ENCODE measurements around the gene PPIF. TPM values are rescaled to one million over a fixed set of nuclear protein-coding genes. Genes with fewer than 3 reads are reported as not detected.

The PPIF gene
- total RNA-seq, 1 donor from 2014 or later: 29.7 TPM

DNA sequence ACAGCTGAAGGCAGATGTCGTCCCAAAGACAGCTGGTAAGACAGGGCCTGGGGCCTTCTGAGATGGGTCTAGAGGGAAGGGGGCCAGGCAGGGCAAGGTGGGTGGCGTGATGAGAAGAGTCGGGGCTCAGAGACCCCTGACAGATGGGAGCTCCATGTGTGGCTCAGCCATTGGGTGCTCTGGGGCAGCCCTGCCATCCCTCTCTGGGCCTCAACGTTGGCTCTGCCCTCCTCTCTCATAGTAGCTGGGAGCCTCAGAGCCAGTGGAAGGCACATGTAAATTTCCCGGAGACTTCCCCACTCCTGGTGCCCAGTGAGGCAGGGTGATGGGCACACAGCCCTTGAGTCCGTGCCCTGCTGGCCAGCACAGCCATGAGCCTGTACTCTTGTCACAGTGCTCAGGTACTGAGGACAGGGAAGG lies 1.8 kb downstream of the PPIF start:
- no peak for DNase-seq

DNA sequence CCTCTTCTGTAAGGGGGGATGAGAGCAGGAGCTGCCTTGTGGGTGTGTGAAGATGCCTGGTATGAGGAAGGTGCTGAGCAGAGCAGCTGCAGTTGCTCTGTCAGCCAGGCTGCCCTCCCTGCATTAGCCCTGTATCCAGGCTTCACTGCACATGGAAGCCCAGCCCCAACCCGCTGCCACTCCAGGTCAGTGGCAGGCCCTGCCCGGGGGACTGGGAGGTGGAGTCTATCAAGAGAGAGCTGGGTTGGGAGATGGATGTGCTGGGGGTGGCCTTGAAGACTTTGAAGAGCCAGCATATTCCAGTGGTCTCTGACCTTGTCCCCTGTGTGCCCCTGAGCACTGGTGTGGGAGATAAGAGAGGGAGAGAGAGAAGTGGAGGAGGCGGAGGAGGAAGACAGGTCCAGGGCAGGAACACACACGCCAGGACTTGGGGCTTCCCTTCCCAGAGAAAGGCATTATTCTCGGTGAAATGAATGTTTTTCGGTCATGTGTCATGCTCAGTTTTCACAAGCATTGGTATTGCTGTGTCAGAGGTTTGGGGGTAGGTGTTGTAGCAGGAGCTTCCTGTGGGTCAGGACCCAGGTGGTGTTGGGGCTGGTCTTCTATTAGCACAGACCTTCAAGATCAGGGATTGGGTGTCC lies 2.6 kb downstream of the PPIF start:
- no peak for DNase-seq

DNA sequence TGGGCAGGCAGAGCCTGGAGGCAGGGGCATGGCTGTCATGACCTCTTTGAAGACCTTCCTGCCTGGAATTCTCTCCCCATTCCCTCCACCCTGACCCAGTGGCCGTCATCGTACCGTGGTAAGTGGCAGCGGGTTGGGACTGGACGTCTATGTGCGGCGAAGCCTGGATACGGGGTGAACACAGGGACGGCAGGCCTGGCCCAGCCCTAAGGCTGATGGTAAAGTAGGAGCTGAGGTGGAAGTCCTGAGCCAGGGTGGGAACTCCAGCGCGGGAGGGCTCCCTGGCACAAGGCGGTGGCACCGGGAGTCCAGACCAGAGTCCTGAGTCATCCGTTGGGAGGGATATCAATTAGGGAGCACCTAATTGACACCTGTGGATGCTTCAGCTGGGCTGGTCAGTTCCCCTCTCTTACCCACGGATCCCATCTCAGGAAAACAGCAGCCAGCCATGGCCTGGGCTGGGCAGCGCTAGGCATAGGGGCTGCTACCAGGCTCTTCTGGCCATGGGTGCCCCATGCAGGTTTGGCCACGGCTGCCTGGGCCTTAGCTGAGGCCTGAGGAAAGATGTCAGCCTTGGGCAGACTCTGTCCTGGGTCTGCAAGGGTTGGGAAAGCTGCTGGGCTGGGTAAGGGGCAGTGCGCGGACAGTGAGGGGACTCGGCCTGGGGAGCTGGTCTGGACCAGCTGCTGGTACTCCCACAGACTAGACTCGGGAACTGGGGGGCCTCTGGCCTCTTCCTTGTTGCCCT lies 3.3 kb downstream of the PPIF start:
- DNase-seq: no peak

DNA sequence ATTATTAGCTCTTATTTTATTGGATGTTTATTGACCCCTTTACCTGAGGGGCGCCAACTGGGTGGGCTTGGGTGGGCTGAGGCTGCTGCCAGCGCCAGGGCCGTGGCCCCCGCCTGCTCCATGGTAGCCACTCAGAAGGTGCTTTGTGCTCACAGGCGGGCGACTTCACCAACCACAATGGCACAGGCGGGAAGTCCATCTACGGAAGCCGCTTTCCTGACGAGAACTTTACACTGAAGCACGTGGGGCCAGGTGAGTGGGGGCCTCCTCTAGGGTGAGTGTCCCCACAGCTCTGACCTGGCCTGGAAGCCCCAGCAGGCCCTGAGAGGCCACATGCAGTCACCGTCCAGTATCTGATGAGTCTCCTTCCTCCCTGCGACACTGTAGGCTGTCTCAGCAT lies 4.1 kb downstream of the PPIF start:
- DNase-seq: no peak

DNA sequence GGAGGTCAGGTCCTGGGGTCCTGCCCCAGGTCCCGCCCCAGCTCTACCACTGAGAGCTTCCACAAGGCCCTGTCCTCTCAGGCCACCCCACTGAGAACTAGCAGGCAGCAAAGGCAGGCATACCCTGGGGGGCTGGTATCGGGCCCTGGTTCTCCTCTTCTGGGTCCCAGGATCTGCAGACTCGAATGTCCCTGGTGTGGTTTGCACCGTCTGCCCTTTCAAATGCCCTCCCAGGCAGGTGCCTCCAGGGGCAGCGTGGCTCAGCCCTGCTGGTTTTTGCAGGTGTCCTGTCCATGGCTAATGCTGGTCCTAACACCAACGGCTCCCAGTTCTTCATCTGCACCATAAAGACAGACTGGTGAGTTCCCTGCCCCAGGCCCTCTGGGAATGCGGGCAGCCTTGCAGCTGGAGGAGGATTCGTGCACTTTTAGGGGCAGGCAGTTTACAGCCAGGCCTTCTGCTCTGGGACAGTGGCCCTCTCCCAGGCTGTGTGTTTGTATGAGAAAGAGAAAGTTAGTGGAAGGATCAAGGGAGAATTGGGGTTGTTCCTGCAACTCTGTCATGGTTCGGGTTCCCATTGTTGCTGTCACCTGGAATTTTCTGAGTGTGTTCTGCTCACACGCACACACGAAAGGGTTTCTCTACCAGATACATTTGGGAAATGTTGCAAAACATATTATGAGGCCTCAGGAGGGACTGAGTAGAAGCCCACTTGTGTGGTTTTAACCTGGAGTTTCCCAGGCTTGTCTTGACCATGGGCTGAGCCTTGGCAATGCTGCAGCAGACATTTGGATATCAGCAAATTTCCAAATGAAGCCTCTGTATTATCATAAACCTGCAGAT lies 5.0 kb downstream of the PPIF start:
- DNase-seq: no peak

DNA sequence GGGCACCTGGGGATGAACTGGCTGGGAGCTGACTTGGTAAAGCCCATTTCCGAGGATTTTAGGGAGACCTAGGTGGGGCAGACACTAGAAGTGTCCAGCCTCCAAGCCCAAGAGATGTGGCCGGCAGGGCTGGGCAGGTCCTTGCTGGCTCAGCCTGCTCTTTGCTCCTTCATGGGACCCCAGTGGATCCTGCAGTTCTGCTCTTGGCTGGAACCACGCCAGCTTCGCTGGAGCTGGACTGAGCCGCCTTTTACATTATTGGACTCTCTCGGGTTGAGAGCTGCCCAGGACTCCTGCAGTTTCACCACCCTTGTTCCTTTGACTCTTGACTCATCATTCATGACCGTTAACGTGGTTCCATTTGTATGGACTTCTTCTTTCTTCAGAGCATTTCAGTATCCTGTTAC lies 5.7 kb downstream of the PPIF start:
- no peak for DNase-seq

DNA sequence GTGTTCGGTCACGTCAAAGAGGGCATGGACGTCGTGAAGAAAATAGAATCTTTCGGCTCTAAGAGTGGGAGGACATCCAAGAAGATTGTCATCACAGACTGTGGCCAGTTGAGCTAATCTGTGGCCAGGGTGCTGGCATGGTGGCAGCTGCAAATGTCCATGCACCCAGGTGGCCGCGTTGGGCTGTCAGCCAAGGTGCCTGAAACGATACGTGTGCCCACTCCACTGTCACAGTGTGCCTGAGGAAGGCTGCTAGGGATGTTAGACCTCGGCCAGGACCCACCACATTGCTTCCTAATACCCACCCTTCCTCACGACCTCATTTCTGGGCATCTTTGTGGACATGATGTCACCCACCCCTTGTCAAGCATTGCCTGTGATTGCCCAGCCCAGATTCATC lies 6.5 kb downstream of the PPIF start:
- DNase-seq: no peak

DNA sequence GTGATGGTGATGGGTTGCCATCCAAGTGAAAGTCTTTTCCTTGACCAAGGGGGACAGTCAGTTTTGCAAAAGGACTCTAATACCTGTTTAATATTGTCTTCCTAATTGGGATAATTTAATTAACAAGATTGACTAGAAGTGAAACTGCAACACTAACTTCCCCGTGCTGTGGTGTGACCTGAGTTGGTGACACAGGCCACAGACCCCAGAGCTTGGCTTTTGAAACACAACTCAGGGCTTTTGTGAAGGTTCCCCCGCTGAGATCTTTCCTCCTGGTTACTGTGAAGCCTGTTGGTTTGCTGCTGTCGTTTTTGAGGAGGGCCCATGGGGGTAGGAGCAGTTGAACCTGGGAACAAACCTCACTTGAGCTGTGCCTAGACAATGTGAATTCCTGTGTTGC lies 6.9 kb downstream of the PPIF start:
- DNase-seq: no peak

DNA sequence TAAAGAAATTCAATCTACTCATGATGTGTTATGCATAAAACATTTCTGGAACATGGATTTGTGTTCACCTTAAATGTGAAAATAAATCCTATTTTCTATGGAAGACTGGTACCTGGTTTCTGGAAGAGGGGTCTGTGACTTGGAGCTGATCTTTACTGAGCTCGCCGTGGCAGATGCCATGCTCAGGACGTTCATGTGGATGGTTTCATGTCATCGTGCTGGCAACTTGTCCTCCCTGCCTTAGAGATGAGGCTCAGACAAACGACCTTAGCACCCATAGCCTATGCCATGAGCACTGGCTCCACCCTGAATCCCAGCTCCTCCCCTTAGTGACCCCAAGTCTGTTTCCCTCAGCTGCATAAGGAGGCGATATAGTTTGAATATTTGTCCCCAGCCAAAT lies 7.3 kb downstream of the PPIF start:
- no peak for DNase-seq

DNA sequence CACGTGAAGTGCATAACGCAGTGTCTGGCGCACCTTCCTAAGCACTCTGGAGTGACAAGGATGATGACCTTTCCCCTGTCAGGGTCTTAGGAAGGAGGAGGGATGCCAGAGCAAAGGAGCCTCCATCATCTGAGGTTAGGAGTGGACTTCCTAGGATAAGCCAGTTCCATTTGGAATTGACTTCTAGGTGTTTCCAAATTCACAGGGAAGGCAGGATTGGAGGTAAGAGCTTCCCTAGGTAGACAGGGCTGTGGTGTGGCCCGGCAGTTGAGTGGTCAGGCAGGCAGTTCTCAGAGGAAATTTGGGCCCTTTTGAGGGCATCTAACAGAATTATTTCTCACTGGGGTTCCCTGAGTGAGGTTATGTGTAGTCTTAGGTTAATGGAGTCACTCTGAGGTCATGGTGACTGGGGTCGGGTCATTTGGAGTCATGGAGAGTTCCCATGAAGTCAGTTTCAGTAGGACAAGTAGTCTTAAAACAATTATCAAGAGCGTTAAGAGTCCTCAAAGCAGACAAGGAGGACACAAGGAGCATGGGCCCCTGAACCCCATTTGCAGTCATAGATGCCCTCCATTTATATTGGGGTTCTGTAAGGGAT lies 8.2 kb downstream of the PPIF start:
- no peak for DNase-seq

DNA sequence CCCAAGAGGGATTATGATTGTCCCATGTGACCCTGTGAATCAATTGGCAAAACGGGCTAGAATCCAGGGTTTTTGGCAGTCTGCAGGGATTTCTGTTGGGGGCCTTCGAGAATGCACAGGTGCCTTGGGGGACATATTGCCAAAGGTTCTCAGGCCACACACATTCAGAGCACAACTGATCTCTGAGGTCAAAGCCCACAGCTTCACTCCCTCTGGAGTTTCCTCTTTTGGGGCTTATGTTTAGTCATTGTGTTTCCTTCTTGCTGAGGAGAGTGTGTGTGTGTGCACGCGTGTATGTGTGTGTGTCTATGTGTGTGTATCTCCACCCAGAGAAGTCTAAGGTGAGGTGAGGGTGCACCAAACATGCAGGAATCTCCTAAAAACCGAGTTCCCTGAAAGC lies 8.8 kb downstream of the PPIF start:
- no peak for DNase-seq

DNA sequence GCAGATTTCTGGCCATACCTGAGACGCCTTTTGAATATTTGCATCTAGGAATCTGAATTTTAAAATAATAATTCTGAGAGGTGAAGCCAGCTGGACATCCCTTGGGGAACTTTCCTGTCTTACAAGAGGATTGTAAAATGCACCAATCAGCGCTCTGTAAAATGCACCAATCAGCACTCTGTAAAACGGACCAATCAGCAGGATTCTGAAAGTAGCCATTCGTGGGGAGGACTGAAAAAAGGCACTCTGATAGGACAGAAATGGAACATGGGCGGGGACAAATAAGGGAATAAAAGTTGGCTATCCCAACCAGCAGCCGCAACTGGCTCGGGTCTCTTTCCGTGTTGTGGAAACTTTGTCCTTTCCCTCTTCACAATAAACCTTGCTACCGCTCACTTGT lies 9.9 kb downstream of the PPIF start:
- DNase-seq: no peak

DNA sequence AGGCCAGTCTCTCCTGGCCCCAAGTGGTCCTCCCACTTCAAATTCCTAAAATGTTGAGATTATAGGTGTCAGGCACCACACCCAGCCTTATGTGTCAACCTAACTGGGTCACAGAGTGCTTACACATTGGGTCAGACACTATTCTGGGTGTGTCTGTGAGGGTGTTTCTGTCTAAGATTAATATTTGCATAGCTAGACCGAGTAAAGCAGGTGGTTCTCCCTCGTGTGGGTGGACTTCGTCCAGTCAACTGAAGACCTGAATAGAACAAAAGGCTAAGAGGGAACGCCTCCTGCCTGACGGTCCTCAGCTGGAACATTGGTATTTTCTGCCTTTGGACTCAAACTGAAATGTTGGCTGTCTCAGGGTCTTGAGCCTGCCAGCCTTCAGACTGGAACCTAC lies 11.5 kb downstream of the PPIF start:
- DNase-seq: no peak

DNA sequence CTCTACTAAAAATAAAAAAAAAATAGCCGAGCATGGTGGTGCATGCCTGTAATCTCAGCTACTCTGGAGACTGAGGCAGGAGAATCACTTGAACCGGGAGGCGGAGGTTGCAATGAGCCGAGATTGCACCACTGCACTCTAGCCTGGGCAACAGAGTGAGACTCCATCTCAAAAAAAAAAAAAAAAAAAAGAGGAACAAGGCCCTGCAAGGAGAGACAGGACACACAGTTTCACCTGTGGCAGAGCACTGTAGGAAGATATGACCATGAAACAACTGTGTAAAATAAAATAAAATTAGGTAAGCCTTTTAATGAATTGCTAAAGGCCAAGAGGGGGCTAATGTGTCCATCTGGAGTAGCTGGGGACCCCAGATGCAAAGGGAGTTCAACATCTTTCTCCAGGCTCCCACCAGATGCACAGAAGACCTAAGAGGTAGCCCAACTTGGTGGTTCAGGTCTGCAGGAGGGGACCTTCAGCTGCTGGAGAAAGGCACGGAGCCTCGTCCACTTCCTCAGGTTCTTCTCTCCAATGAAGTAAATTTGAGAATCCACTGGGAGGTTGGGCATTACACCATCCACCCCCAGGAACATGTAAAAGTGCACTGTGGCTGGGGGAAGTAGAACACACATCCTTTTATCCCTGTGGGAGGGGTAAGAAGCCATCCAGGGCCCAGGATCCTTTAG lies 12.7 kb downstream of the PPIF start:
- DNase-seq: no peak

DNA sequence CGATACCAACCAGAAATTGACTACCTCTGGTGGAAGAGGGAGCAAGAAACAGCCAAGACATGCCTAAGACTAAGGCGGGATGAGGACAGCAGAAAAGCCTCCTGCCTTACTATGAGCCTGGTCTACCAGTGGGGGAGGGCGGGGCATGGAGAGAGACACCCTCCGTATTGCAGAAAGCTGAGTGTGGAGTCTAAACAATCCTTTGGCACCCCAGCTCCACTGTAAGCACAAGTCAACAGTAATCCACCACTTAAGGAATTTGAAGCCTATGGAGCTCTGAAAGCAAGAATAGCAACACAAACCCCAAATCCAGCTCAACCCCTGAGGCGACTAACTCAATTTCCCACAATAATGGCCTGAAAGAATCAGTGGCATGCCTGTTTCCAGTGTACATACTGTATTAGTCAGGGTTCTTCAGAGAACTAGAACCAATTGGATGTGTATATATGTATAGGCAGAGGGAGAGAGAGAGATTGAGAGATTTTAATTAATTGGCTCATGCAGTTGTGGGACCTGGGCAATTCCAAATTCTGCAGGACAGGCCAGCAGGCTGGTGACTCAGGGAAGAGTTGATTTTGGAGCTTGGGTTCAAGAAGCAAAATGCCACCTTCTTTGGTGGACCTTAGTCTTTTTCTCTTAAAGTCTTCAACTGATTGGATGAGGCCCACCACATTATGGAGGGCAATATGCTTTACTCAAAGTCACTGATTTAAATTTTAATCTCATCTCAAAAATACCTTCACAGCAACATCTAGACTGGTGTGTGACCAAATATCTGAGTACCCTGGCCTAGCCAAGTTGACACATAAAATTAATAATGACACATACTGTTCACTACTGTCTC lies 13.5 kb downstream of the PPIF start:
- DNase-seq: no peak

DNA sequence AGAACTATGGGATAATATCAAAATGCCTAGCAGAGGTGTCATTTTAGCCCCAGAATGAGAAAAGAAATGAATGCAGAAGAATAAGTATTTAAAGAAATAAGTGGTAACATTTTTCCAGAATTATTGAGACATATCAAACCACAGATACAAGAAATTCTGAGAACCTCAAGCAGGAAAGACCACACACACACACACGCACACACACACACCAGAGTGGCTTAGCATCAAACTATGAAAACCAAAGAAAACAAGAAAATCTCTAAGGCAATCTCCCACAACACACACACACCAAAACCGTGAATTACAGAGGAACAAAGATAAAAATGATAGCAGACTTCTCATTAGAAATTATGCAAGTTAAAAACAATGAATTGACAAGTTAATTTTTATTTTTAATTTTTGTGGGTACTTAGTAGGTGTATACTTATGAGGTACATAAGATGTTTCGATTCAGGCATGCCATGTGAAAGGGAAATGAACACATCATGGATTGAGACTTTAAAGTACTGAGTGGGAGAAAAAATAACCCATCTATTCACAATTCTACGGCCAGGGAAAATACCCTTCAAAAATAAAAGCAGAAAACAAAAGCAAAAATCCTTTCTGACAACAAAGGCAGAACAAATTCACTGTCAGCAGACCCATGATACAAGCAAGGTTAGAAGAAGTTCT lies 14.6 kb downstream of the PPIF start:
- DNase-seq: no peak

DNA sequence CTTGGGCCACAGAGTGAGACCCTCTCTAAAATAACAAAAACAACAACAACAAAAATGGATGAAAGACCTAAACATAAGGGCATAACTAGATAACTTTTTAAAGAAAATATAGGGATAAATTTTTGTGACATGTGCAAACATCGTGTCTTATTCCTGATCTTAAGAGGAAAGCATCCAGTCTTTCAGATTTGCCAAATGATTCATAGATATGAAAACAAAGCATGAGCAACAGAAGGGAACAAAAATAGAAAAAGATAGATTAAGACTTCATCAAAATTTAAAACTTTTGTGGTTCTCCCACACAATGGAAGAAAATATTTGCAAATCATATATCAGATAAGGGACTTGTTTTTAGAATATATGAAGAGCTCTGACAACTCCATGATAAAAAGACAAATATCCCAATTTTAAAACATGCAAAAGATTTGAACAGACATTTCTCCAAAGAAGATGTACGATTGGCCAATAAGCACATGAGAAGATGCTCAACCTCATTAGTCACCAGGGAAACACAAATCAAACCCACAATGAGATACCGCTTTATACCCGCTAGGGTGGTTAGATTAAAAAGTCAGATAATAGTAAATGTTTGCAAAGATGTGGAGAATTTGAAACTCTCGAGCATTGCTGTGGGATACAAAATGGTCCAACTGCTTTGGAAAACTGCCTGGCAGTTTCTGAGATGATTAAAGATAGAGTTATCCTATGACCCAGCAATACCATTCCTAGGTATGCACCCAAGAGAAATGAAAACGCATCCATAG lies 20.3 kb downstream of the PPIF start:
- no peak for DNase-seq

DNA sequence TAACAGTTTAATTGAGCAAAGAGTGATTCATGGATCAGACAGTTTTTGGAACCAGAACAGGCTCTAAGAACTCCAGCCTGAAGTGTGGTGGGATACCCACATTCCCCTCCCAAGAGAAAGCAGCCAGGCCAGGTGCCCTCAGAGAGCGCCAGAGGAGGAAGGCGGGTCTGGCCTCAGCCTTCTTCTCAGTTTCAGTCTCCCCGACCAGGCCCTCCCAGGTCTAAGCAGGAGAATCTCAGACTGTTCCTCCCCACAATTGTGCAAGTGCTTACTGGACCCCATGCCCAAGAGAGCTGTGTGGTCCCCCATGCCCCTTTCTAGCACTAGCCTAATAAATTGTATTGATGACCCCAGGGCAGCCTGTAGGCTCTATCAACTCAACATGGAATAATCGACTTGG lies 25.6 kb downstream of the PPIF start:
- no peak for DNase-seq

DNA sequence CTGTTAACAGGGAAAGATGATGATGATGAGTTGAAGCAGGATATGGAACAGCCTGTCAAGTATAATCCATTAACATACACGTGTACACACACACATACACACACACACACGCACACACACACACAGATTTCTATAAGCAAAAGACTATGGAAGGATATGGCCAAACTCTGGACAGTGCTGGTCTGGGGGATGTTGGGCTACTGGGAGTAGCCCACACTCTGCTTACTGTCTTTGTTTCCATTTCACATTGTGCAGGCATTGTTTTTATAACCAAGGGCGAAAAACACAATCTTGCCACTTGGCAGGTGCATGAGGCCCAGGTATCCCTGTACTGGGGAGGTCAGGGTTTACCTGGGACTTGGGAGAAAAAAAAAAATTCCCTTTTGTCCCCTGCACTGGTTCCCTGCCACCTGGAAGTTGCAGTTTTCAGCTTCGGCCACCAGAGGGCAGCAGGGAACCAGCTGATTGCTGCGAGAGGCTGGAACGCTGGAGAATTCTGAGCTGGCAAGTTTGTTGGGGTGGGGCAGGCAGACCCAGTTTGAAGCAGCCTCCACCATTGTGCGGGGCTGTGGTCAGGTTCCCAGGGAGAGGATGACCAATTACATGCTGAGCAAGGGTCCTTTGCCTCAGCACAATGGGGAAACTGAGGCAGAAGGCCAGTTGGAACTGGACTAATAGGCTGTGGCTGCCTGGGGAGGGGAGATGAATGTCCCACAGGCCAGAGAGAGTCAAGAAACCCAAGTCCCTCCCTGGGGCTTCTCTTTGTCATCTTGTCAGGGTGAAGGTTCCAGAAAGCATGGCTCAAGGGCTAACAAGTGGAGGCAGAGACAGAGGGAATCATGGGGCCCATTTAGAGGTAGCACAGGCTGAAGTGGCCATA lies 27.3 kb downstream of the PPIF start:
- DNase-seq: peak; percentile 80

Data from skin of body (tissue), 2 donors.